ENCODE data around the gene LRBA.

DNA sequence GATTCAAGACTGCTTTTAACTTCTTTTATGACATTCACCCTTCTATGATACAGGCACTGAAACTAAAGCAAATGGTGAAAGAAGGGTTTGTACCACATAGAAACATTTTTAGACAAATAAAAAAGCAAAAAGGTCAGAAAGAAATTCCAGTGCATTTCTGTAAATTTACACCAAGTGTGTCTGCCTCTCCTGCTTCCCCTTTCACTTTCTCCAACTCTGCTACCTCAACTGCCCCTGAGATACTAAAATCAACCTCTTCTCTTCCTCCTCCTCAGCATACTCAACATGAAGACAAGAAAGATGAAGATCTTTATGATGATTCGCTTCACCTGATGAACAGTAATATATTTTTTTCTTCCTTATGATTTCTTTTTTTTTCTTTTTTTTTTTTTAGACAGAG lies 187.9 kb downstream of the LRBA start:
- TF ChIP-seq, protein P1, sequence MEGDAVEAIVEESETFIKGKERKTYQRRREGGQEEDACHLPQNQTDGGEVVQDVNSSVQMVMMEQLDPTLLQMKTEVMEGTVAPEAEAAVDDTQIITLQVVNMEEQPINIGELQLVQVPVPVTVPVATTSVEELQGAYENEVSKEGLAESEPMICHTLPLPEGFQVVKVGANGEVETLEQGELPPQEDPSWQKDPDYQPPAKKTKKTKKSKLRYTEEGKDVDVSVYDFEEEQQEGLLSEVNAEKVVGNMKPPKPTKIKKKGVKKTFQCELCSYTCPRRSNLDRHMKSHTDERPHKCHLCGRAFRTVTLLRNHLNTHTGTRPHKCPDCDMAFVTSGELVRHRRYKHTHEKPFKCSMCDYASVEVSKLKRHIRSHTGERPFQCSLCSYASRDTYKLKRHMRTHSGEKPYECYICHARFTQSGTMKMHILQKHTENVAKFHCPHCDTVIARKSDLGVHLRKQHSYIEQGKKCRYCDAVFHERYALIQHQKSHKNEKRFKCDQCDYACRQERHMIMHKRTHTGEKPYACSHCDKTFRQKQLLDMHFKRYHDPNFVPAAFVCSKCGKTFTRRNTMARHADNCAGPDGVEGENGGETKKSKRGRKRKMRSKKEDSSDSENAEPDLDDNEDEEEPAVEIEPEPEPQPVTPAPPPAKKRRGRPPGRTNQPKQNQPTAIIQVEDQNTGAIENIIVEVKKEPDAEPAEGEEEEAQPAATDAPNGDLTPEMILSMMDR (IDR thresholded peaks at IDR 0.05; ENCODE audit: low read depth, low read length, poor library complexity, severe bottlenecking): no peak
- no peak for TF ChIP-seq EZH2phosphoT487 (IDR thresholded peaks at IDR 0.05; ENCODE audit: borderline replicate concordance, low read length)
